HG02798 (cell line): ENCODE measurements around the gene TYK2.
"Not testable (repeated sequence)": the region's sequence is repeated elsewhere in the genome, so short reads cannot be mapped to it uniquely, and the experiment has no call there.

Experiments
- ATAC-seq: cut with Tn5 transposase; IDR thresholded peaks from one replicate; pipeline ENCODE4 v1.9.1; 2021; ENCODE audit warnings: mild to moderate bottlenecking; ENCODE audit not compliant: unreplicated experiment, poor library complexity

Gene TYK2

GRCh38 chr19:10336725-10337124 lies 43.6 kb downstream of the TYK2 start:
- ATAC-seq: not testable (repeated sequence)

- no peak for ATAC-seq
Observed at GRCh38 chr19:10335352-10335985, 44.9 kb downstream of the TYK2 start.

DNA sequence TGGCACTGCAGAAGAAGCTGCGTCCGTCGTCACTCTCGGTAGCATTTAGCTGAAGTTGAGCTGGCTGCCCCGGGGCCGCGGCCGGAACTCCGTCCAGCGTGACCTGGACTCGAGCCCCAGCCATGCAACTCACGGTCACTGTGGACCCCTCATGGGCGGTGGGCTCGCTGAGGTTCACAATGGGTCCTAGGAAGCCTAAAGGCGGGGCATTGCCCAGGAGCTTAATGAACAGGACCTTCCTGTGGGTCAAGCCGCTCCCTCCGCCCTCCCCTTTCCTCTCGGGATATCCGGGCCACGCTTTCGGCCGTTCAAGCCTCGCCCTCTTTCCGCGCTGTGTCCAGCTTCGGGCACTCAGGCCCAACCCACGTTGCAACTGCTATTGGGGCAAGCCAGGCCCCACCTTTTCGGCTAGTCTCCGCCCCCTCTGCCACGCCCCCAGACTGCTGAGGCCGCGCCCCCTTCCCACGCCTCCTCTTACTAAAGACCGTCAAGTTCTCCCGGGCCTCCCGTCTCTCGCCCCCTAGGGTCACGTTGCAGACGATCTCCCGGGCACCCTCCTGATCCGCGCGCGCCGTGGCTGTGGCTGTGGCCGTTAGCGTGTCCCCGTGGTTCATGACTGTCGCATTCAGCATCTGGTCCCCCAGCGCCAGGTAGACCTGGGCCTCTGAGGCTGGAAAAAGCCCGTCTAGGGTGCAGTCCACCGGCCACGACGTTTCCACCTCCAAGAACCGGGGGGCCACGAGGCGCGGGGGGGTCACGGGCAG lies 45.6 kb downstream of the TYK2 start:
- ATAC-seq: no peak

GRCh38 chr19:10333758-10334587 lies 46.4 kb downstream of the TYK2 start:
- ATAC-seq: no peak

GRCh38 chr19:10332965-10333757 lies 47.2 kb downstream of the TYK2 start, which contains the start of gene RAVER1:
Gene RAVER1, minus strand, starts transcription at chr19:10333529. Its CDS starts 22 bp downstream, at chr19:10333507.
- ATAC-seq: peak; percentile 90

DNA sequence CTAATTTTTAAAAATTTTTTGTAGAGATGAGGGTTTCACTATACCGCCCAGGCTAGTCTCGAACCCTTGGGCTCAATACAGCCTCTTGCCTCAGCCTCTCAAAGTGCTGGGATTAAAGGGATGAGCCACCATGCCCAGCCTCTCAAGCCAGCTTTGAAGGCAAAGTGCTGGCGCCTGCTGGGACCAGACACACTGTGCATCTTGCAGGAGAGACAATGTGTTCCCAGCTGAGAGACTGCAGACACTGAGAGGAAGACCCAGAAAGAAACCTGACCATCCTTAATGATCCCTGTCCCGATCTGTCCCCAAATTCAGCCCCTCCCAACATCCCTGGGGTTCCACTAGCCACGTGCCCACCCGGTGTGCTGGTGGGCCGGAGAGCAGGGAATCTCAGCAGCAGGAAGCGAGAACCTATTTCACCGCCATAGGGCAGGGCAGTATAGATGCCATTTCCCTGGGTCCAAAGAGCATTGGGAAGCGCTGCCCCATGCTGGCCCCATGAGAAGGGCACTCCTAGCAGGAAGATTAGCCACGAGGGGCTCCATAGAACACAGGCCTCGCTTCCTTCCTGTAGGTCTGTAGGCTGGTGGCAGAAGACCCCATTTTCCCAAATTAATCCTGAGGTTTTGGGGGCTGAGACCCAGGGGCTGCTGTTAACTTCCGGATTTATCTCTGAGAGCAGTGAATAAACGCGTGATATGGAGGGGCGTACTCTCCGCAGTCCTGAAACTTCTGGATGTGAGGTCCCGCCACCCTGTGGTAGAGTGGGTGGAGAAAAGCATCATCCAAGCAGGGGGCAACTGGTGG lies 48.0 kb downstream of the TYK2 start:
- no peak for ATAC-seq

DNA sequence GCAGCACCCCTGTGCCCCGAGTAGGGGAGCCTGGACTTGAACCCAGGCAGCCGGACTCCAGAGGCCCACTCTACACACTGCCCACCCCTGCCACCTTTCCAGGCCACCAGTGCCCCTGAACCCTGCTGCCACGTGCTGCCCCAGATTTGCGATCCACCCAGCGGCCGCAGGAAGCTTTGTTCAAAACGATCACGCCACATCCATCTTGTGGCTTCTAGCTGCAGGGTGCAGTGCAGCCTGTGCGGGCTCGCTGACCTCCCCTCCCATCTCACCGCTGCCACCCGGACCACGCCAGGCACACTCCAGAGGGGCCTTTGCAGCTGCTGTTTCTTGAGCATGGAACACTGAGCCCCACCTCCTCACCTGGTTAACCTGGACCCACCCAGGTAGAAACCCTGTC lies 50.8 kb downstream of the TYK2 start:
- ATAC-seq: no peak

- ATAC-seq: no peak
Observed at GRCh38 chr19:10328558-10329429, 51.6 kb downstream of the TYK2 start.

DNA sequence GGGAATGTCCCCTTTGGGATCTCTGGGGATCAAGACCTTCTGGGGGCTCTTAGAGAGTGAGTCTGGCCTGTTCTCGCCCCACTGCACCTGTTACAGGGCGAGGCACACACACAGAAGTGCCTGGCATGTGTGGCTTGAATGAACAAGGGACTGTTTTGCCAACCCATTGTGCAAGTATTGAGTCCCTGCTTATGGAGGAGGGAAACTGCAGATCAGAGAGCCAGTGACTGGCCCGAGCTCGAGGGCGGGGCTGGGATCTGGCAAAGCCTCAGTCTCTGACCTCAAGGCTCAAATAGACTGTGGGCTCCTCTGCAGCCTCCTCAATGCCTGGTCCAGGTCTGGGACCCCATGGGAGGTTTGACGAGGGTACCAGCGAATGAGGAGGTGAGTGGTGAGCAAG lies 52.6 kb downstream of the TYK2 start:
- no peak for ATAC-seq

- no peak for ATAC-seq
Observed at GRCh38 chr19:10325732-10326131, 54.6 kb downstream of the TYK2 start.

DNA sequence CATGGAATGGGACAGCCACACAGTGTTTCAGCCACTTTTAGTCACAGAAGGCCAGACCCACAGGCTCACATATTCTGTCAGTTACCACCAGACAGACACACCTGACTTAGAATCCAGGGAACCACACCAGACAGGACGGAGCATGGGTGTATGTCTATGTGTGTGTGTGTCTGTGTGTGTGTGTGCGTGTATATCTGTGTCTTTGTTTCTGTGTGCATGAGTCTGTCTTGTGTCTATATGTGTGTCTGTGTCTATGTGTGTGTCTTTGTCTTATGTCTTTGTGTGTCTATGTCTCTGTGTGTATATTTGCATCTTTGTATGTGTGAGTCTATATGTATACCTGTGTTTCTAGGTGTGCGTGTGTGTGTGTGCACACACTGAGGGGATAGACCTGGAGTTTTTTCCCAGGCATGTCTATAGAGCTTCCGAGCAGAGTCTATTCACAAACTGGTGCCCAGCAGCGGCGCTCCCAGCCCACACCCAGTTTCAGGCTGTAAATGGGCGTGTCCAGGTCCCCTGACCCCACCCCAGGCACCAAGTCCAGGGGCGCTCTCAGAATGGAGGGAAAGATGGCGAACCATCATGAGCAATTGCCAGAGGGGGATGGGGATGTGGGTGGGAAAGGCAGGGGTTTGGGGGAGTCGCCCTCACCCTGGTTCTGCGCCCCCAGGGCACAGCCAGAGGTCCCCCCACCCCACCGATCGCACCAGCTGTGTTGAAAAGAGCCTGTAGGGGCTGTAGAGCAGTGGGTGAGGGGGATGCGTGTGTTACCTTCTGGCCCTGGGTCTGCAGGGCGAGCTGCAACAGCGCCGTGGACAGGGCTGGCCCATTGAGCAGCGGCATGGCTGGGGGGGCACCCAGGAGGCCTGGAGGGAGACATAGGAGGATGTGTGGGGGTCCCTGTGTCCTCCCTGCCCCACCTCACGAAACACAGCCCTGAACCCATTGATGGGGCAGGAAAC lies 58.2 kb downstream of the TYK2 start:
- no peak for ATAC-seq

DNA sequence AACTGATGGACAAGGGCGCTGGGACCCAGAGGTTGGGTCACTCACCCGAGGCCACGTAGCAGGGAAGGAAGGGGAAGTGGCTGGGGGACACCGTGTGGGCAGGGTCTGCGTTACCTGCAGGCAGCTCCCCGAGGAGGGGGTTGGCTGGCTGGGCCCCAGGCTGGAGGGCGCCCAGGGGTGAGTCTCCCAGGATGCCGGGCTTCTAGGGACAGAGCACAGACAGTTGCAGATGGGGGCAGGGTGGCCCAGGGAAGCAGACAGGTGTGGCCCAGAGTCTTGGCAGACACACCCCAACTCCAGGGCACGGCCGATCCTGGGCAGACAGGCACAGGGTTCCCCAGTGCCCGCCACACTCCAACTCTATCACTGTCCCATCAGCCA lies 59.0 kb downstream of the TYK2 start:
- no peak for ATAC-seq

- ATAC-seq: no peak
Observed at GRCh38 chr19:10320602-10321416, 59.6 kb downstream of the TYK2 start.

DNA sequence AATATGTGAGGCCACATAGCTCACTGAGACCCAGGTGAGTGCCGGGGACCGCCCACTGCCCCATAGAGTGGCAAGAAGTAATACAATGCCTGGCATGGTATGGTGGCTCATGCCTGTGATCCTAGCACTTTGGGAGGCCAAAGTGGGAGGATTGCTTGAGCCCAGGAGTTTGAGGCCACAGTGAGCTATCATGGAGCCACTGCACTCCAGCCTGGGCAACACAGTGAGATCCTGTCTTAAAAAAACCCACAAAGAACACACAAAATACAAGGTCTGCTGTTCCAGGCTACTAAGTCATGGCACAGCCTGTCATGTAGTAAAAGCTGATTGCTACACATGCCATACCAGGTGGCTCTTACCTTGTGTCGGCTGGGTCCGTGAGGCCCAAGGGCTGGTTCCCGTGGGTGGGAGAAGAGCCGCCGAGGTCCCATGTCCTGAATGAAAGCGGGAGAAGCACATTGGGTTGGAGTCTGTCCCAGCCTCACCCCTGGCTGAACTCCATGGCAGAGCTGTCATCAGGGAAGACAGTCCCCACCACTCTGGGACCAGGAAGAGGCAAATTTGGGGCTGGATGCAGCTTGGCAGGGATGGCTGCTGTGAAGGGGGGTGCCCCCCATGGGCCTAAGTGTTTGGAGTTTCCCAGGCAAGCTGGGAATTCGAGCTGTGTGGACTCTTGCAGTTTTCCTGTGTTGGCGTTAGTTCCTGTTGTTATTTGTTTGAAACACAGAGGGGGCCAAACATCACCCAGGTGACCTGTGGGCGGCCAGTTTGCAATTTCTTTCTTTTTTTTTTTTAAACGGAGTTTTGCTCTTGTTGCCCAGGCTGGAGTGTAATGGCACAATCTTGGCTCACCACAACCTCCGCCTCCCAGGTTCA lies 61.3 kb downstream of the TYK2 start:
- ATAC-seq: no peak

GRCh38 chr19:10317857-10318462 lies 62.4 kb downstream of the TYK2 start:
- ATAC-seq: no peak
